K562 (cell line): Measurements from ENCODE around the gene IGDCC3. TPM values are rescaled to one million over a fixed set of nuclear protein-coding genes. Genes with fewer than 3 reads are reported as not detected.

Experiments
- ATAC-seq: fragments of 200-7000 bp; cut with Tn5 transposase; 3 replicates; pipeline ENCODE4 v1.9.1; 2020; ENCODE audit warnings: moderate library complexity
- BruUV-seq: library from RNA; stranded (reverse); fragments of 400-500 nt; replicated peaks from 2 replicates; lab custom pipeline; 2021; lab: Mats Ljungman, UMichigan
- CTCF ChIA-PET: fragments of 300-600 bp; formaldehyde crosslinking; extraction: SDS; loops from one replicate; lab custom pipeline; 2021; ENCODE audit warnings: low intra/inter-chr PET ratio; lab: Yijun Ruan, JAX
- POLR2A ChIA-PET: fragments of 300-600, 350-650 bp; sonication (Branson Sonifier 250); formaldehyde crosslinking; extraction: SDS; loops from one replicate; lab custom pipeline; 2021; ENCODE audit warnings: antibody characterized with exemption, inconsistent platforms; lab: Yijun Ruan, JAX
- DNase-seq, 4 experiments: peaks; one replicate each; pipeline versions ENCODE4 v3.0.0 to v3.0.0-alpha.2; 2011 to 2018; ENCODE audit warnings: low spot score in 3 of 4, mixed read lengths in 3 of 4; ENCODE audit errors: extremely low read depth in 1 of 4
- FAIRE-seq: peaks from 2 replicates; lab custom pipeline; 2011; peaks lifted over from hg19 to GRCh38; lab: Jason Lieb, UNC
- H2AFZ ChIP-seq: 2 replicates; pipeline ENCODE4 v1.6.0; 2011; ENCODE audit warnings: low read depth, low read length, control low read depth, inconsistent platforms
- H3K27ac ChIP-seq: fragments of 200-600 bp; 3 replicates; pipeline ENCODE4 v1.8.0; 2011; ENCODE audit warnings: low read depth, mild to moderate bottlenecking, control low read depth, inconsistent platforms, low read length, moderate library complexity, mixed read lengths; ENCODE audit errors: extremely low read depth
- H3K27me3 ChIP-seq, 2 experiments: fragments of 300-600 bp in 1 of 2; 2 replicates in 1 of 2; 3 replicates in 1 of 2; pipeline versions ENCODE4 v1.6.0 to v1.8.0; 2011; ENCODE audit warnings: inconsistent platforms in 2 of 2, low read length in 2 of 2, mild to moderate bottlenecking in 1 of 2, mixed read lengths in 1 of 2, moderate library complexity in 1 of 2; ENCODE audit not compliant: control insufficient read depth in 2 of 2, insufficient read depth in 2 of 2
- H3K36me3 ChIP-seq: fragments of 300-600 bp; 3 replicates; pipeline ENCODE4 v1.8.0; 2011; ENCODE audit warnings: mild to moderate bottlenecking, low read length, inconsistent platforms; ENCODE audit not compliant: control insufficient read depth, insufficient read depth
- H3K4me1 ChIP-seq, 2 experiments: fragments of 200-600 bp in 1 of 2; replicated peaks in 1 of 2; 2 replicates in 1 of 2; 3 replicates in 1 of 2; pipeline versions ENCODE4 v1.5.1 to v1.8.0; 2011; ENCODE audit warnings: inconsistent platforms in 2 of 2, low read length in 2 of 2, mild to moderate bottlenecking in 1 of 2, mixed read lengths in 1 of 2, moderate library complexity in 1 of 2; ENCODE audit not compliant: control insufficient read depth in 2 of 2, insufficient read depth in 2 of 2
- H3K4me2 ChIP-seq: 2 replicates; pipeline ENCODE4 v1.6.1; 2011; ENCODE audit warnings: low read length, control low read depth, inconsistent platforms, mixed read lengths; ENCODE audit not compliant: insufficient read depth
- H3K4me3 ChIP-seq: fragments of 200-600 bp; sonication (generic), shearing (Covaris generic); 2 replicates; pipeline ENCODE4 v1.5.1; 2016; ENCODE audit warnings: control low read depth, inconsistent platforms
- H3K79me2 ChIP-seq: fragments of 200-600 bp; 3 replicates; pipeline ENCODE4 v1.8.0; 2011; ENCODE audit warnings: low read length, inconsistent platforms; ENCODE audit not compliant: control insufficient read depth, insufficient read depth
- H3K9ac ChIP-seq, 2 experiments: 2 replicates each; pipeline versions ENCODE4 v1.6.0 to v1.6.1; 2011; ENCODE audit warnings: low read depth in 2 of 2, low read length in 2 of 2, control low read depth in 1 of 2, inconsistent platforms in 1 of 2, mild to moderate bottlenecking in 1 of 2, mixed read lengths in 1 of 2; ENCODE audit not compliant: insufficient read depth in 1 of 2
- H3K9me1 ChIP-seq: one replicate; pipeline ENCODE4 v1.6.0; 2011; ENCODE audit warnings: inconsistent platforms, mild to moderate bottlenecking, low read length, moderate library complexity; ENCODE audit not compliant: control insufficient read depth, insufficient read depth
- H3K9me3 ChIP-seq: replicated peaks from 2 replicates; pipeline ENCODE4 v1.5.1; 2011; ENCODE audit warnings: low read depth, low read length, inconsistent platforms; ENCODE audit not compliant: control insufficient read depth, insufficient read depth
- H4K20me1 ChIP-seq: replicated peaks from 2 replicates; pipeline ENCODE4 v1.6.1; 2011; ENCODE audit warnings: low read length, inconsistent platforms, mixed read lengths; ENCODE audit not compliant: control insufficient read depth, insufficient read depth
- BRD9 ChIP-seq: fragments of 450-650 bp; IDR thresholded peaks from 2 replicates; pipeline ENCODE4 v1.6.1; 2018; ENCODE audit warnings: low read depth; ENCODE audit not compliant: partially characterized antibody
- FOXP1 ChIP-seq: sonication (generic); formaldehyde crosslinking; IDR thresholded peaks from 2 replicates; pipeline ENCODE4 v1.8.0; 2022; ENCODE audit warnings: mild to moderate bottlenecking, missing genetic modification reagents
- HDAC6 ChIP-seq: IDR thresholded peaks from 2 replicates; pipeline ENCODE4 v1.6.1; 2012; ENCODE audit warnings: low read depth, mild to moderate bottlenecking, control low read depth, inconsistent platforms, low read length, moderate library complexity
- HIVEP1 ChIP-seq: fragments of 250-450 bp; sonication (Bioruptor Pico); IDR thresholded peaks from 2 replicates; pipeline ENCODE4 v1.4.0; 2020; ENCODE audit warnings: mild to moderate bottlenecking
- MYNN ChIP-seq, 2 experiments: sonication (generic); formaldehyde crosslinking in 1 of 2; IDR thresholded peaks; 2 replicates each; pipeline versions ENCODE4 v1.5.0 to v1.6.1; 2016 to 2020; ENCODE audit warnings: antibody characterized with exemption in 1 of 2, missing genetic modification reagents in 1 of 2
- NR1H2 ChIP-seq: sonication (generic); formaldehyde crosslinking; IDR thresholded peaks from 2 replicates; pipeline ENCODE4 v1.4.0; 2020; ENCODE audit warnings: mild to moderate bottlenecking, missing genetic modification reagents
- NR2F6 ChIP-seq: fragments of 450-650 bp; formaldehyde crosslinking; IDR thresholded peaks from 2 replicates; pipeline ENCODE4 v1.4.0; 2020; ENCODE audit warnings: mild to moderate bottlenecking
- ZC3H11A ChIP-seq: IDR thresholded peaks from 2 replicates; pipeline ENCODE4 v1.6.1; 2012; ENCODE audit warnings: low read depth, low read length, improper control_type of control experiment
- ZNF253 ChIP-seq: fragments of 250-450 bp; sonication (Bioruptor Pico); conservative IDR thresholded peaks from 2 replicates; pipeline ENCODE4 v1.6.1; 2021; ENCODE audit warnings: mild to moderate bottlenecking
- WGBS: fragments of 100-300 bp; shearing (Covaris generic); methylation state at CpG from one replicate; pipeline ENCODE4 v1.1.6; 2016; ENCODE audit warnings: low coverage, mixed read lengths; ENCODE audit not compliant: insufficient coverage; ENCODE audit errors: missing lambda C conversion rate; 5-methylcytosine and 5-hydroxymethylcytosine counted together
- in situ Hi-C: fragments of 300-500 bp; cut with MboI; formaldehyde crosslinking; loops from 4 replicates; pipeline ENCODE4 v1.15.0; 2018; ENCODE audit warnings: inconsistent platforms, mixed read lengths
- intact Hi-C: fragments of 100-400 bp; cut with micrococcal nuclease; formaldehyde crosslinking; loops from 2 replicates; pipeline ENCODE4 v1.14.2; 2022
- polyA plus RNA-seq, 8 experiments: library from polyadenylated mRNA; depleted of rRNA in 4 of 8; stranded (reverse) in 5 of 8; unstranded in 3 of 8; fragments of >200 nt; fragmentation: Nextera tagmentation in 2 of 8; fragmentation: Illumina TruSeq in 1 of 8; extraction: Ambion mirVana in 2 of 8; extraction: Trizol in 1 of 8; gene quantifications; 2 replicates each; pipeline versions ENCODE4 v1.2.1 to v1.2.3, GENCODE V29; 2011 to 2014; ENCODE audit warnings: inconsistent platforms in 1 of 8, missing spikeins in 1 of 8
- total RNA-seq, 7 experiments: library from RNA; depleted of rRNA in 6 of 7; stranded (reverse); fragments of >200 nt in 6 of 7; fragmentation: Illumina TruSeq in 2 of 7; extraction: Trizol in 2 of 7; gene quantifications; 2 replicates each; pipeline versions ENCODE4 v1.2.1 to v1.2.3, GENCODE V29; 2011 to 2021; ENCODE audit warnings: low replicate concordance in 1 of 7
- TF ChIP-seq, protein P1 (sequence below), 2 experiments: fragments of 450-650 bp; conservative IDR thresholded peaks; 2 replicates each; pipeline ENCODE4 v1.6.1; 2017; ENCODE audit warnings: mild to moderate bottlenecking in 2 of 2, moderate library complexity in 2 of 2
- TF ChIP-seq, protein P2 (sequence below): fragments of 250-450 bp; sonication (Bioruptor Pico); IDR thresholded peaks from 2 replicates; pipeline ENCODE4 v1.9.0; 2021; ENCODE audit warnings: mild to moderate bottlenecking
- TF ChIP-seq, protein P3 (sequence below): fragments of 250-450 bp; sonication (Bioruptor Pico); IDR thresholded peaks from 2 replicates; pipeline ENCODE4 v1.9.0; 2021; ENCODE audit warnings: mild to moderate bottlenecking, inconsistent platforms
- TF ChIP-seq, protein P4 (sequence below): fragments of 450-650 bp; IDR thresholded peaks from 2 replicates; pipeline ENCODE4 v1.6.1; 2016; ENCODE audit warnings: mild to moderate bottlenecking

Gene IGDCC3
- total and polyA plus RNA-seq, 9 of the 15 experiments (the other 6 are each of a cell fraction or from before 2014, with no cell fraction given) = not detected

DNA sequence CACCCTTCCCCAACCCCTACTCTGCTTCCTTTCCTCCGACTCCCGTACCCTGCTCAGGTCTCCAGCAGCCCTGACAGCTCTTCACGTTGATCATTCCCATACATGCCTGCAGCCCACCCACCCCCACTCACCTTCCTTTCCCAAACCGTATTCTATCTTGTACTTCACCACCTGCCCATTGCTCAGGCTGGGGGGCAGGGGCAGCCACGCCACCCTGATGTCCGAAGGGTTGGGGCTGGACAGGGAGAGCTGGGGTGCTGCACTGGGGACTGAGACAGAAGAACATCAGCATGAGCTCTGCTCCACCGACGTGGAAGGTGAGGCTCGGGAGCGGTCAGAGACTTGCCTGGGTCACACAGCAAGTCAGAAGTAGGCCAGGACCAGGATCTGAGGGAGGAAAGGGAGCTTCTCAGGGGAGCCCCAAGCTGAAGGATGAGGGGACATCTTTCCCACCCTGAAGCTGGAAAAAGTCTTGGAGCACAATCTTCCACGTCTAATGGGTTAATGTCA is 16.5 kb upstream of the IGDCC3 start:
- no TSS peak for BruUV-seq
- no peaks in the 10 kb centered on the region for H3K36me3 ChIP-seq
- TF ChIP-seq NR2F6 (CRISPR knock-in tag) = no peak
- TF ChIP-seq, protein P1, sequence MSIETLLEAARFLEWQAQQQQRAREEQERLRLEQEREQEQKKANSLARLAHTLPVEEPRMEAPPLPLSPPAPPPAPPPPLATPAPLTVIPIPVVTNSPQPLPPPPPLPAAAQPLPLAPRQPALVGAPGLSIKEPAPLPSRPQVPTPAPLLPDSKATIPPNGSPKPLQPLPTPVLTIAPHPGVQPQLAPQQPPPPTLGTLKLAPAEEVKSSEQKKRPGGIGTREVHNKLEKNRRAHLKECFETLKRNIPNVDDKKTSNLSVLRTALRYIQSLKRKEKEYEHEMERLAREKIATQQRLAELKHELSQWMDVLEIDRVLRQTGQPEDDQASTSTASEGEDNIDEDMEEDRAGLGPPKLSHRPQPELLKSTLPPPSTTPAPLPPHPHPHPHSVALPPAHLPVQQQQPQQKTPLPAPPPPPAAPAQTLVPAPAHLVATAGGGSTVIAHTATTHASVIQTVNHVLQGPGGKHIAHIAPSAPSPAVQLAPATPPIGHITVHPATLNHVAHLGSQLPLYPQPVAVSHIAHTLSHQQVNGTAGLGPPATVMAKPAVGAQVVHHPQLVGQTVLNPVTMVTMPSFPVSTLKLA (conservative IDR thresholded peaks at IDR 0.05) = no peak
- TF ChIP-seq, protein P2, sequence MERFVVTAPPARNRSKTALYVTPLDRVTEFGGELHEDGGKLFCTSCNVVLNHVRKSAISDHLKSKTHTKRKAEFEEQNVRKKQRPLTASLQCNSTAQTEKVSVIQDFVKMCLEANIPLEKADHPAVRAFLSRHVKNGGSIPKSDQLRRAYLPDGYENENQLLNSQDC (CRISPR knock-in tag) = no peak
- no peak for TF ChIP-seq ZC3H11A
- no peak for TF ChIP-seq ZNF253 (CRISPR knock-in tag)
- TF ChIP-seq NR1H2 = no peak
- no peak for TF ChIP-seq HIVEP1 (CRISPR knock-in tag)
- no peak for TF ChIP-seq BRD9
- TF ChIP-seq HDAC6 = no peak
- TF ChIP-seq, protein P3, sequence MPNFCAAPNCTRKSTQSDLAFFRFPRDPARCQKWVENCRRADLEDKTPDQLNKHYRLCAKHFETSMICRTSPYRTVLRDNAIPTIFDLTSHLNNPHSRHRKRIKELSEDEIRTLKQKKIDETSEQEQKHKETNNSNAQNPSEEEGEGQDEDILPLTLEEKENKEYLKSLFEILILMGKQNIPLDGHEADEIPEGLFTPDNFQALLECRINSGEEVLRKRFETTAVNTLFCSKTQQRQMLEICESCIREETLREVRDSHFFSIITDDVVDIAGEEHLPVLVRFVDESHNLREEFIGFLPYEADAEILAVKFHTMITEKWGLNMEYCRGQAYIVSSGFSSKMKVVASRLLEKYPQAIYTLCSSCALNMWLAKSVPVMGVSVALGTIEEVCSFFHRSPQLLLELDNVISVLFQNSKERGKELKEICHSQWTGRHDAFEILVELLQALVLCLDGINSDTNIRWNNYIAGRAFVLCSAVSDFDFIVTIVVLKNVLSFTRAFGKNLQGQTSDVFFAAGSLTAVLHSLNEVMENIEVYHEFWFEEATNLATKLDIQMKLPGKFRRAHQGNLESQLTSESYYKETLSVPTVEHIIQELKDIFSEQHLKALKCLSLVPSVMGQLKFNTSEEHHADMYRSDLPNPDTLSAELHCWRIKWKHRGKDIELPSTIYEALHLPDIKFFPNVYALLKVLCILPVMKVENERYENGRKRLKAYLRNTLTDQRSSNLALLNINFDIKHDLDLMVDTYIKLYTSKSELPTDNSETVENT (CRISPR knock-in tag) = no peak
- TF ChIP-seq, protein P4, sequence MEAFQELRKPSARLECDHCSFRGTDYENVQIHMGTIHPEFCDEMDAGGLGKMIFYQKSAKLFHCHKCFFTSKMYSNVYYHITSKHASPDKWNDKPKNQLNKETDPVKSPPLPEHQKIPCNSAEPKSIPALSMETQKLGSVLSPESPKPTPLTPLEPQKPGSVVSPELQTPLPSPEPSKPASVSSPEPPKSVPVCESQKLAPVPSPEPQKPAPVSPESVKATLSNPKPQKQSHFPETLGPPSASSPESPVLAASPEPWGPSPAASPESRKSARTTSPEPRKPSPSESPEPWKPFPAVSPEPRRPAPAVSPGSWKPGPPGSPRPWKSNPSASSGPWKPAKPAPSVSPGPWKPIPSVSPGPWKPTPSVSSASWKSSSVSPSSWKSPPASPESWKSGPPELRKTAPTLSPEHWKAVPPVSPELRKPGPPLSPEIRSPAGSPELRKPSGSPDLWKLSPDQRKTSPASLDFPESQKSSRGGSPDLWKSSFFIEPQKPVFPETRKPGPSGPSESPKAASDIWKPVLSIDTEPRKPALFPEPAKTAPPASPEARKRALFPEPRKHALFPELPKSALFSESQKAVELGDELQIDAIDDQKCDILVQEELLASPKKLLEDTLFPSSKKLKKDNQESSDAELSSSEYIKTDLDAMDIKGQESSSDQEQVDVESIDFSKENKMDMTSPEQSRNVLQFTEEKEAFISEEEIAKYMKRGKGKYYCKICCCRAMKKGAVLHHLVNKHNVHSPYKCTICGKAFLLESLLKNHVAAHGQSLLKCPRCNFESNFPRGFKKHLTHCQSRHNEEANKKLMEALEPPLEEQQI = no peak
- TF ChIP-seq MYNN (IDR thresholded peaks at IDR 0.05) = no peak
- no peak for TF ChIP-seq MYNN (CRISPR knock-in tag; IDR thresholded peaks at IDR 0.05)
- TF ChIP-seq FOXP1 (CRISPR knock-in tag) = no peak
- TF ChIP-seq, all 486 proteins: peak for 0
- no peak for FAIRE-seq
- Histone ChIP-seq H3K27me3 (peaks cover 49 to 81% of the 10 kb centered on the region in 2 experiments), H2AFZ (no peak overlapping the region), H4K20me1 (no peaks in the 10 kb centered on the region; the same call in 1 of the 2 replicates), H3K4me3 (no peak overlapping the region), H3K79me2 (no peaks in the 10 kb centered on the region), H3K4me2 (no peak overlapping the region), H3K9me1 (no peaks in the 10 kb centered on the region), H3K27ac (no peak overlapping the region), H3K9me3 (no peaks in the 10 kb centered on the region), H3K4me1 (peaks cover 0 to 9% of the 10 kb centered on the region in 2 experiments; a peak in 1 of 5 replicates), H3K9ac (no peak overlapping the region)
- no peak for ATAC-seq
- WGBS = 1% methylated on average over 11 of the region's 11 CpGs
- in situ Hi-C loops = no loop called here
- ChIA-PET POLR2A (interaction anchor here (0.7 to 3.3 kb wide), 2 partner anchors 13 to 89 kb away, joined by 3 to 24 read pairs; partner anchors contain the start of gene RNU5B-1), CTCF (no interaction called here)
- DNase-seq = no peak
- intact Hi-C loops = no loop called here
